ENCODE measurements around the gene ARF3. TPM values are rescaled to one million over a fixed set of nuclear protein-coding genes. Genes with fewer than 3 reads are reported as not detected.
A peak's percentile ranks its signal among the peaks of the same experiment; 100 is the strongest.

ARF3 gene
- total and polyA plus RNA-seq, 4 donors = 37.9 to 194 (median 111) TPM

DNA sequence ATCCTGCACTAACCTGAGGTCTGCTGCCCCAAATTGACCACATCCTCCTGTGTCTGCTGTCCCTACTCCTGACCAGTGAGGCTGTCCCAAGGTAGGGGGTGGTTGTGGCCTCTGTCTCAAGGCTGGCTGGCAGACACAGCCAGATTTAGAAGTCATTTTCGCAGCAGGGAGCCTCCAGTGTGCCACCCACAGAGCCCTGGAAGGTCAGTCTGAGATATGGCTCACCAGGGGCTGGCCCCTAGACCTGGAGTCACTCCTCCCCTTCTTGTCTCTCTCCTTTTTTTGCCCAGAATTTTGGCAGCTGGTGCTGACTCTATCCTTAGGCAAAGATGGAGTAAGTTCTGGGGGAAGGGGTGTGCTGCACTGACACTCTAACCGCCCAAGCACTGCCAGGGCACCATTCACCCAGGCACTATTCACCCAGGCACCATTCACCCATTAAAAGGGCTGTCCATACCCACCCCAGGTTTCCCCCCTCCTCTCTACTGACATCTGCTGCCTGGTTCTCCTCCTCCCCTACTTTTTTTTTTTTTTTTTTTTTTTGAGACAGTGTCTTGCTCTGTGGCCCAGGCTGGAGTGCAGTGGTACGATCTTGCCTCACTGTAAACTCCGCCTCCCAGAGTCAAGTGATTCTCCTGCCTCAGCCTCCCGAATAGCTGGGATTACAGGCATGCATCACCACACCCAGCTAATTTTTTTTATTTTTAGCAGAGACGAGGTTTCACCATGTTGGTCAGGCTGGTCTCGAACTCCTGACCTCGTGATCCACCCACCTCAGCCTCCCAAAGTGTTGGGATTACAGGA, 34.2 kb upstream of the ARF3 start:
- 72 to 83% methylated on average over 8 of the region's 8 CpGs for WGBS, 2 donors
- peaks cover 3 to 66% (median 60%) of the 10 kb centered on the region in 3 donors for H3K27me3 ChIP-seq (ENCODE audit: control insufficient read depth in 3 of 3, insufficient read depth in 3 of 3, low read length in 2 of 3)
- no peak for DNase-seq
- no peak overlapping the region for H3K27ac ChIP-seq (ENCODE audit: low read depth in 1 of 2, low read length in 1 of 2)
- no peaks in the 10 kb centered on the region for H3K36me3 ChIP-seq (ENCODE audit: control insufficient read depth in 4 of 4, insufficient read depth in 4 of 4, low read length in 4 of 4)
- TF ChIP-seq, protein P1, sequence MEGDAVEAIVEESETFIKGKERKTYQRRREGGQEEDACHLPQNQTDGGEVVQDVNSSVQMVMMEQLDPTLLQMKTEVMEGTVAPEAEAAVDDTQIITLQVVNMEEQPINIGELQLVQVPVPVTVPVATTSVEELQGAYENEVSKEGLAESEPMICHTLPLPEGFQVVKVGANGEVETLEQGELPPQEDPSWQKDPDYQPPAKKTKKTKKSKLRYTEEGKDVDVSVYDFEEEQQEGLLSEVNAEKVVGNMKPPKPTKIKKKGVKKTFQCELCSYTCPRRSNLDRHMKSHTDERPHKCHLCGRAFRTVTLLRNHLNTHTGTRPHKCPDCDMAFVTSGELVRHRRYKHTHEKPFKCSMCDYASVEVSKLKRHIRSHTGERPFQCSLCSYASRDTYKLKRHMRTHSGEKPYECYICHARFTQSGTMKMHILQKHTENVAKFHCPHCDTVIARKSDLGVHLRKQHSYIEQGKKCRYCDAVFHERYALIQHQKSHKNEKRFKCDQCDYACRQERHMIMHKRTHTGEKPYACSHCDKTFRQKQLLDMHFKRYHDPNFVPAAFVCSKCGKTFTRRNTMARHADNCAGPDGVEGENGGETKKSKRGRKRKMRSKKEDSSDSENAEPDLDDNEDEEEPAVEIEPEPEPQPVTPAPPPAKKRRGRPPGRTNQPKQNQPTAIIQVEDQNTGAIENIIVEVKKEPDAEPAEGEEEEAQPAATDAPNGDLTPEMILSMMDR (IDR thresholded peaks at IDR 0.05; ENCODE audit: control extremely low read depth, extremely low read depth) = no peak
- H3K4me3 ChIP-seq = no peak overlapping the region
- no peaks in the 10 kb centered on the region for H3K4me1 ChIP-seq (ENCODE audit: control insufficient read depth in 5 of 5, insufficient read depth in 5 of 5, low read length in 5 of 5)
- no peak for ATAC-seq (ENCODE audit: insufficient read depth, low FRiP score)
- no peaks in the 10 kb centered on the region for H3K9me3 ChIP-seq (ENCODE audit: control insufficient read depth in 4 of 4, insufficient read depth in 3 of 4, low read length in 3 of 4)
- H3K9ac ChIP-seq (ENCODE audit: insufficient read depth in 1 of 2, low read length in 2 of 2) = no peak overlapping the region

DNA sequence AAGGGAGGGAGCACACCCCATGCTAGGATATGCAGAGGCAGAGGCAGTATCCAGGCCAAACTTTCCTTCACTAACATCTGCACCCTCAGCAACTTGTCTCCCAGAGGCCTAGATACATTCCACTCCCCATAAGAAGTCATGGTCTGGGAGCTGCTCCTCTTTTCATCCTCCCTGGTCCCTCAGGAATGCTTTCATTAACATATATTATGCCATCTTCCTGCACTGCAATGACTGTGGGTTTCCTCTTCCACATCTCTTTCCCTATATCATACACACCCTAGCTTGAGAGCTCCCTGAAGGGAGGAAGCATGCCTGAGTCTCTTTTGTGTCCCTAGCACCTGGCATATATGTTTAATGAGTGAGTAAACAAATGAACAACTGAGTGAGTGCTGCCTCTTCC, 33.3 kb upstream of the ARF3 start:
- TF ChIP-seq, protein P1 (IDR thresholded peaks at IDR 0.05; ENCODE audit: control extremely low read depth, extremely low read depth) = no peak
- no peak for DNase-seq
- H3K4me1 ChIP-seq (ENCODE audit: control insufficient read depth in 5 of 5, insufficient read depth in 5 of 5, low read length in 5 of 5) = no peaks in the 10 kb centered on the region
- ATAC-seq (ENCODE audit: insufficient read depth, low FRiP score) = no peak
- H3K4me3 ChIP-seq = no peak overlapping the region
- no peak overlapping the region for H3K27ac ChIP-seq (ENCODE audit: low read depth in 1 of 2, low read length in 1 of 2)
- H3K27me3 ChIP-seq (ENCODE audit: control insufficient read depth in 3 of 3, insufficient read depth in 3 of 3, low read length in 2 of 3) = peaks cover 3 to 68% (median 65%) of the 10 kb centered on the region in 3 donors
- H3K9ac ChIP-seq (ENCODE audit: insufficient read depth in 1 of 2, low read length in 2 of 2) = no peak overlapping the region
- no peaks in the 10 kb centered on the region for H3K9me3 ChIP-seq (ENCODE audit: control insufficient read depth in 4 of 4, insufficient read depth in 3 of 4, low read length in 3 of 4)
- no peaks in the 10 kb centered on the region for H3K36me3 ChIP-seq (ENCODE audit: control insufficient read depth in 4 of 4, insufficient read depth in 4 of 4, low read length in 4 of 4)

- TF ChIP-seq, protein P1 (IDR thresholded peaks at IDR 0.05; ENCODE audit: control extremely low read depth, extremely low read depth) = peak; percentile 70
- no peaks in the 10 kb centered on the region for H3K36me3 ChIP-seq (ENCODE audit: control insufficient read depth in 4 of 4, insufficient read depth in 4 of 4, low read length in 4 of 4)
- no peak overlapping the region for H3K27ac ChIP-seq (ENCODE audit: low read depth in 1 of 2, low read length in 1 of 2)
- WGBS, 2 donors = 26 to 31% methylated on average over 16 of the region's 16 CpGs
- DNase-seq (peak in 1 of 3 donors; percentile 46), ATAC-seq (ENCODE audit: insufficient read depth, low FRiP score) (peak; percentile 54)
- peaks cover 3 to 72% (median 71%) of the 10 kb centered on the region in 3 donors for H3K27me3 ChIP-seq (ENCODE audit: control insufficient read depth in 3 of 3, insufficient read depth in 3 of 3, low read length in 2 of 3)
- no peaks in the 10 kb centered on the region for H3K9me3 ChIP-seq (ENCODE audit: control insufficient read depth in 4 of 4, insufficient read depth in 3 of 4, low read length in 3 of 4)
- H3K4me3 ChIP-seq = no peak overlapping the region
- no peak overlapping the region for H3K9ac ChIP-seq (ENCODE audit: insufficient read depth in 1 of 2, low read length in 2 of 2)
- no peaks in the 10 kb centered on the region for H3K4me1 ChIP-seq (ENCODE audit: control insufficient read depth in 5 of 5, insufficient read depth in 5 of 5, low read length in 5 of 5)
These were observed 30.9 kb upstream of the ARF3 start for GRCh38 chr12:48988030-48988649.
